GM18951 (cell line): Measurements from ENCODE around the gene PTPN14.

Source experiments
- POLR2A ChIP-seq: IDR thresholded peaks from 4 replicates; pipeline ENCODE4 v1.6.1; 2011; ENCODE audit warnings: mild to moderate bottlenecking; ENCODE audit not compliant: insufficient read length, insufficient read depth; ENCODE audit errors: extremely low read depth
- in situ Hi-C: fragments of 300-500 bp; cut with MboI; formaldehyde crosslinking; loops from one replicate; pipeline ENCODE4 v1.12.0; 2022; ENCODE audit warnings: low sequenced_read_pairs, mixed read lengths, inconsistent platforms; ENCODE audit not compliant: unreplicated experiment

PTPN14 gene

DNA sequence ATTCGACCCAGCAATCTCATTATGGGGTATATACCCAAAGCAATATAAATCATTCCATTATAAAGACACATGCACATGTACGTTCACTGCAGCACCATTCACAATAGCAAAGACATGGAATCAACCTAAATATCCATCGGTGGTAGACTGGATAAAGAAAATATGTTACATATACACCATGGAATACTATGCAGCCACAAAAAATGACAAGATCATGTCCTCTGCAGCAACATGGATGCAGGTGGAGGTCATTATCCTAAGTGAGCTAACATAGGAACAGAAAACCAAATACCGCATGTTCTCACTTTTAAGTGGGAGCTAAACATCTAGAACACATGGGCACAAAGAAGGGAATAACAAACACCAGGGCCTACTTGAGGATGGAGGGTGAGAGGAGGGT is 115.5 kb downstream of the PTPN14 start:
- in situ Hi-C loops: no loop called here
- no peak for TF ChIP-seq POLR2A

DNA sequence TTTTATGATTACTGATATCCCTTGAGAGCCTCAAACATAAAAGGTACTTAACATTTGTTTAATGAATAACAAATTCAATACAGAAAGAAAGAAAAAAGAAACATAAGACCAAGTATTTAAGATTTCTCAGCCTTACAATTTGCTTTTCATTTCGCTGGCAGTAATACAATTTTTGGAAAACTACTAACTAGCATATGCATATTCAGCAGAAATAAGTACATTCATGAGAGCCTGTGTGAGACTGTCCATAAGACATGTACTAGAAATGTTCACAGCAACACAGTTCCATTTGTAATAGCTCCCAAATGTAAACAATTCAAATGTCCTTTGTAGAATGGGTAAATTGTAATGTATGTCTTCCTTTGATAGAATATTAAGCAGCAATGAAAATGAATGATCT is 119.2 kb downstream of the PTPN14 start:
- TF ChIP-seq POLR2A: no peak
- in situ Hi-C loops: no loop called here

DNA sequence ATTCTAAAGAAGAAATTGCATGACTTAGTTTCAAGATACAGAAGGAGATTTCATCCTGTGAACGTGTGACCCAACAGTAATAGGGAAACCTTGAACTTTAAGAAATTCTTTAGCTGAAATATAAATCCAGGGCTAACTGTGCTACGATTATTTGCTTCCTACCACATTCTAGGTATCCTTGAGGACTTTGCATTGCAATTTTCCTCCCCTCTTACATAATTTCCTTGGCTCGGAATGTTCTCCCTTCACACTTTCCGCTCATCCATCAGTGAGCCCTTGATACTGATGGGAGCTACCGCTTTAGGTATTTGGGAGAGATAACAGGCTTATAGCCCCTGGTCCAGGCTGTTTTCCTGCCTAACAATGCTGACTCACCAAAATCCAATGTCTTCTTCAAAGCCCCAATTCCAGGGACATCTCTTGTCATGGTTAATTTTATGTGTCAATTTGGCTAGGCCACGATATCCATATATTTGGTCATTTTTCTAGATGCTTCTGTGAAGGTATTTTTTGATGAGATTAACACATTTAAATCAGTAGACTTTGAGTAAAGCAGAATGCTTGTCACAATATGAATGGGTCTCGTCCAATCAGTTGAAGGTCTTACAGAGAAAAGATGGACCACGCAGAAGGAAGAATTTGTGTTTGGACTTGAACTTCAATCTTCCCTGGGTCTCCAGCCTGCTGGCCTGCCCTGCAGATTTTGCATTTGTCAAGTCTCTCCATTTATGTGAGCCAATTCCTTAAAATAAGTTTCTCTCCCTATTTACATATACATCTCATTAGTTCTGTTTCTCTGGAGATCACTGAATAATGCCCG is 121.2 kb downstream of the PTPN14 start:
- in situ Hi-C loops: no loop called here
- no peak for TF ChIP-seq POLR2A

DNA sequence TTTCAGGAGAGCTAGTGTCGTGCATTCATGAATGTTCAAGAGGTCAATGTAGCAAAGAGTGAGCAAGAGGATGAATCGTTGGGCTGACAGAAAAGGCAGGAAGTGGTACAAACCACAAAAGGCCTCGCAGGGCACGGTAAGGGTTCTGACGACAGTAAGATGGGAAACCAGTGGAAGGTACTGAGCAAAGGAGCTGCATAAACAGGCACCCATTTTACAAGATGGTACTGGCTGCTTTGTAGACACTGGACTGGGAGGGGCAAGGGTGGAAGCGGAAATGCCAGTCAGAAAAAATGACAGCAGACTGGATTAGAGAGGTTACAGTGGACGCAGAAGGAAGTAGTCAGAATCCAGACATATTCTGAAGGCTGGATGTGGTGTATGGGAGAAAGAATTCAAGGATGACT is 123.5 kb downstream of the PTPN14 start:
- peak; percentile 17 for TF ChIP-seq POLR2A
- in situ Hi-C loops: no loop called here

DNA sequence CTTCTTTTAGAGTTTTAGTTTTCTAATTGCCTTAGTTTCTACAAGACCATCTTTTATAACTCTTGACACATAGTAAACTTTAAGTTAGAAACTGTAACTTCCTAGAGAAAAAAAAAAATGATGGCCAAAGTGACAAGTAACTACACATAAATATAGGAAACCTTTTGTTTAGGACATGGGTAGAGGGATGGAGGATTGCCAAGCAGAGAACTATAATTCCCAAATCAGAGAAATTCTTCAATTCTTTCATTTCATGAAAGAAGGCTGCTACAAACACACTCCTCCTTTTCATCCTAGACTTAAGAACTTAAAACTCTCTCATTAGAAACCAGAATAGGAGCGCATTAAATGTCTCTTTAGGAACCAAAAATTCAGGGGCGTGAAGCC is 125.0 kb downstream of the PTPN14 start:
- in situ Hi-C loops: no loop called here
- TF ChIP-seq POLR2A: no peak

DNA sequence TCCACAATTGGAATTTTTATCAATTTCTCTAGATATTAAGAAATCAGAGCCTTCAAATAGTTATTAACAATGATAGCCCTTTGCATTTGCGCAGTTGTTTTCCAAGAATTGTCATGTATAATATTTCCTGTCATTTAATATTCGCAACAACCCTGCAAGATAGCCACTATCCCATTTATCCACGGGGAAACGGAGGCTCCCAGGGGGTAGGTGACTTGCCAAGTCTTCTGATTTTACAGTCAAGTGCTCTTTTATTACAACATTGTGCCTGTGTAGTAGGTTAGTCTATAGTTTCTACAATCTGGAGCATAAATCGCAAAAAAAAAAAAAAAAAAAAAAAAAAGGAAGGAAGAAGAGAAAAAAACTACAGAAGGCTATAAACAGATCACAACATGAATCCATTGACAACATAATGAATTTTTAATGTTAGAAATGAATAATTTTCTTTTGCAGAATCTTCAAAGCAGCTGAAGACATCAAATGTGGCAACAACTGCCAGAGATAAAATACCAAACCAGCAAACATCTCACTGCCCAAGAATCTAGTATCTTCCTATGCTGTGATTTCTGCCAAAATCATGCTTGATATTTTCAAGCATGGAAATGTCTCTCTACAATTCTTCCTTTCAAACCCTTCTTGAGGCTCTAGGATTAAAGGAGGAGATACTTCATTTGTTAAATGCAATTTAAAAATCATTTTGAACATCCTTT is 125.5 kb downstream of the PTPN14 start:
- no peak for TF ChIP-seq POLR2A
- in situ Hi-C loops: no loop called here

DNA sequence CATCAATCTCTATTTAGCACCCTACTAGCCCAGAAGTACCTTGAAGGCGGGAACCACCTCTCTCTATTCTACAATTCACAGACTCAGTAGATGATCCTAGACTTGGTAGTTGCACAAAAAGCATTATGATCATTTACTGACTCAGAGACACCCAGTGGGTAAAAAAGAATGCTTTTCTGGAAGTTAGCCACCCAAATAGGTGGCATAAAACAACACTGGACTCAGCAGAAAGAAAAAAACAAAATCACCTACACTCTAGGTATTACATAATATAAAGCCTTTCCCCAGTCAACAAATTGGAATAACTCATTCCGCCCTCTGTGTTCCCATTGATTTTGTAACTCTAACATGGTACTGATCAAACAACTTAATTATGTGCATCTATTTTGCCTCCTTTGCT is 126.3 kb downstream of the PTPN14 start:
- no peak for TF ChIP-seq POLR2A

DNA sequence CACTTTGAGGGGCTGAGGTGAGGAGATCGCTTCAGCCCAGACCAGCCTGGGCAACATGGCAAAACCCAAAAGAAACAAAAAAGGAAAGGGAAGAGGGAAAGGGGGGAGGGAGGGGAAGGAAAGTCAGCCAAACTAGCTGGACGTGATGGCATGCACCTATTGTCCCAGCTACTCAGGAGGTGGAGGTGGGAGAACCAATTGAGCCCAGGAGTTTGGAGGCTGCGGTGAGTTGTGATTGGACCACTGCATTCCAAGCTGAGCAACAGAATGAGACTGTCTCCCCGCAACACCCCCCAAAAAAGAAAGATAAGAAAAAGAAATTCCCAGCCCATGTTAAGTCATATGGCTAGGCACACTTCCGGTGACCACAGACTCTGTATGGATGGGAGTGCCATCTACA is 128.4 kb downstream of the PTPN14 start:
- no peak for TF ChIP-seq POLR2A
- in situ Hi-C loops: no loop called here

More for the DNA sequence above, 126.3 kb downstream of the PTPN14 start:
- in situ Hi-C loops: no loop called here

DNA sequence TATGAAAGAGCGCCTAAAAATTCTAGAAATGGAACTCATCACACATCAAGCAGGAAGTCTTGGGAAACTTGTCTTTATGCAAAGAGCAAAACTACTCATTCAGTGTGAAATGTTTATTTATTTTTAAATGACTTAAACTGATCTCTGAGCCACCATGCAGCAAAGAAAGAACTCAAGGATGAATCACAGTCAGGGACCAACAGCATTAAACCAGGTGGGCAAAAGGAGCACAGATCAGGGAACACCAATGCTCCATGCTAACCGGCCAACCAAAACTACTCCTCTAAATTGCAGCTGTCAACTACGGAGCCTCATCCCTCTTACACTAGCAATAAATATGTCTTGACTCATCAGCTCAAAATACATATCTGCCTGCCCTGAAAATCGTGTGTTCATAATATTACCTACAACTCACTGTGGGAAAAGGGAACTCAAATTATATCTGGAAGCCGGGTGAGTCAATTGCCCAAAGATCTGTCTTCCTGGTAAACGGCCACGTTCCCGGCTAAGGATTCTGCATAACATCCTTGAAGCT is 129.2 kb downstream of the PTPN14 start:
- in situ Hi-C loops: no loop called here
- TF ChIP-seq POLR2A: no peak

DNA sequence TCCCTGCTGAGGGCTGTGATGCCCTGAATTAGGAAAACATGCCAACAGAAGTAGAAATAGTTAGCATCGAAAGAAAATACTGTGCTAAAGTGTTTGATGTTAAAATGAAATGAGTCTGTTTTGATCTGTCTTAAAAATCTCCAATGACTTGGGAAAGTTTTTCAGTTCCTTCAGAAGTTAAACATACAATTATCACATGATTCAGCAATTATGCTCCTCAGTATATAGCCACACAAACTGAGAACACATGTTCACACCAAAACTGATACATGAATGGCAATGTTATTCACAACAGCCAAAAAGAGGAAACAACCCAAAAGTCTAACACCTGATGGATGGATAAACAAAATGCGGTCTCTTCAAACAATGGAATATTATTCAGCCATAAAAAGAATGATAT is 130.6 kb downstream of the PTPN14 start:
- in situ Hi-C loops: no loop called here
- TF ChIP-seq POLR2A: no peak

DNA sequence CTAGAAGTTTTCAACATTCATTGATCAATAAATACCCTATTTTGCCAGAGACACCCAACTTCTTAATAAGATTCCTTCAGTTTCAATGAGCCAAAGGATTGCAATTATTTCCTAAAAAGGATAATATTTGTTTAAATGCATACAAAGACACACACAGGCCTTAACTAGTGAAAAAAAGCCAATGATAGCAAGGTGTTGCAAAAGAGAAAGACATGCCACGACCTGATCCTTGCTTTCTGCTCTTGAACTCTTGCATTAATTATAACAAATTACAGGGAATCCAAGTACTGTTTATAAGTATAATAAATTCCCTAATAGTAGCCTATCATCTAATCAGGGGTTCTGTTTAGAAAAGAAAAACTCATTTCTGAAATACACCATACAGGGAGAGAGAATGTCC is 131.1 kb downstream of the PTPN14 start:
- in situ Hi-C loops: no loop called here
- TF ChIP-seq POLR2A: no peak

DNA sequence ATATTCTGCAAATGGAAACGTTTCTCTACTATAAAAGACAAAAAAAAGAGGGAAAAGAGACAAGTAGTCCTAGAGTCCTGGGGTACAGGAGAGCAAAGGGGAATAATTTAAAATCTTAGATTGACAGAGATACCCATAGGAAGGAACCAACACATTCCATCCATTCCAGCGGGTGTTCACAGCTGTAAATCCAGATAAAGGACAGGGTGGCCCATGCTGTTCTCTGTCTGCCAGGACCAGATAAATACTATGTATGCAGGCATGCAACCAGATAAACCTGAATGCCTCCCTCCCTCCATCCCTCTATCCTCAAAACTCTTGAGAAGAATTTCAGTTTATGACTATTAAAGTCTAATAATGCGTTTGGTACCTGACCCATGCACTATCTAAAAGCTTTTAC is 131.8 kb downstream of the PTPN14 start:
- no peak for TF ChIP-seq POLR2A
- in situ Hi-C loops: no loop called here

DNA sequence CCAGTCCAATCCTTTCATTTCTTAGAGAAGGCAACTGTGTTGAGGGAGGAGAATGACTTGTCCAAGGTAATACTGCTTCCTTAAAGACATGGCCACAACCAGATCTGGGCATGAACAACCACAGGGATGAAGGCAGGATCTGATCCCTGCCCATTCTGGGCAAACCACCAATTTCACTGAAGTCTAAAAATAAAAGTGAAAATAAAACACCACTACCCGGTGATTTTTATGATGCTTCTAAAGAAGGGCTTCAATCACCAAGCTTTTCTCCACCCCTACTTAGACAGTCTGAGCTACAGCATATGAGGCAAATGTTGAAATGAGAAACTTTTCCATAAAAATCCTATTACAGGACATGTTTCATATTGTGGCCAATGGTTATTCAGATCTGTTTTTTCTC is 133.0 kb downstream of the PTPN14 start:
- no peak for TF ChIP-seq POLR2A
- in situ Hi-C loops: no loop called here
